Bronchial epithelial cell (primary cell): ENCODE results near the gene VEPH1. TPM values are rescaled to one million over a fixed set of nuclear protein-coding genes. Genes with fewer than 3 reads are reported as not detected.

Source experiments
- DNase-seq: peaks from one replicate; pipeline ENCODE4 v3.0.0-alpha.2; 2010; ENCODE audit warnings: low read depth
- FAIRE-seq: peaks from 2 replicates; lab custom pipeline; 2011; peaks lifted over from hg19 to GRCh38; lab: Jason Lieb, UNC
- H3K27me3 ChIP-seq: 2 replicates; pipeline ENCODE4 v1.5.1; 2011; ENCODE audit warnings: low read length; ENCODE audit not compliant: control insufficient read depth, insufficient read depth
- H3K36me3 ChIP-seq: 2 replicates; pipeline ENCODE4 v1.5.1; 2011; ENCODE audit warnings: low read length; ENCODE audit not compliant: control insufficient read depth, insufficient read depth
- H3K4me3 ChIP-seq: 2 replicates; pipeline ENCODE4 v1.5.1; 2011; ENCODE audit warnings: mild to moderate bottlenecking, low read depth, low read length, control low read depth
- CTCF ChIP-seq: IDR thresholded peaks from 2 replicates; pipeline ENCODE4 v1.5.1; 2011; ENCODE audit warnings: mild to moderate bottlenecking, moderate library complexity, low read length, control low read depth, inconsistent platforms; ENCODE audit not compliant: insufficient read depth, severe bottlenecking
- total RNA-seq: library from RNA; depleted of rRNA; stranded (reverse); fragments of >200 nt; gene quantifications from 2 replicates; pipeline ENCODE4 v1.2.1, GENCODE V29; 2014

VEPH1 gene
- total RNA-seq, 1 donor from 2014 or later: 1.3 TPM

GRCh38 chr3:157257101-157257500 lies 246.1 kb downstream of the VEPH1 start:
- Histone ChIP-seq H3K27me3 (no peaks in the 10 kb centered on the region), H3K4me3 (no peak overlapping the region), H3K36me3 (no peaks in the 10 kb centered on the region)
- DNase-seq (no peak), FAIRE-seq (no peak)
- no peak for TF ChIP-seq CTCF

DNA sequence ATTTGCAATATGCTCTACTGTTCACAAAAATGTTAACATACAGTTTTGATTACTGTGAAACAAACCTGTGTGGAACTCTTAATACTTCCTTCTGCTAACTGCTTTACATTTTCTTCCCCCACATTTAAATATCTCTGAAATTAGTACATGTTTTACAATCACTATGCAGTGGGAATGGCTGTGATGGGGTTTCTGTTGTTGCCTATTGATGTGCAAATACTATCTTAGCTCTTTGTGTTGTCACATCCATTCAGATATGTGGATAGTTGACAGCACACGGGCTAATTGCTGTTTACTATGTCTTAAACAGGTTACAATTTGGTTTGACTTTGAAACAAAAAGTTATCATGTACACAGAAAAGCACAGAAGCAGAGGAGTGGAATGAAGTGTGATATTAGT lies 247.4 kb downstream of the VEPH1 start:
- FAIRE-seq (no peak), DNase-seq (no peak)
- H3K27me3 ChIP-seq: no peaks in the 10 kb centered on the region
- H3K4me3 ChIP-seq: no peak overlapping the region
- no peak for TF ChIP-seq CTCF
- no peaks in the 10 kb centered on the region for H3K36me3 ChIP-seq

DNA sequence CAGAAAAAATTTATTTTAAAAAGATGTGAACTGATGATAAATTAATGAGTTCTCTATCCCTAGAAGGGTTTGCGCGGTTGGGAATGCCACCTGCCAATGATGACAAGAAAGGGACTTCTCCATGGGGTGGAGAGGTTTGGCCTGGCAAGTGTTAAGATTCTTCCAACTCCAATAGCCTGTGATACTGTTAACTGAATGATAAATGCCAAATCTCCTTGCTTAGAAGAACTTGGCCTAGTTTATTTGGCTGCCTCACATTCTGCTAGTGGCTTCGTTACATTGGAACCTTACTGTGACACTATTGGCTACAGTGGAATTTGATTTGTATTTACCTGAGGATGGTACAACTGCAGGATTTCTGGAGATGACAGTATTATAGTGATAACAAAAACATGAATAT lies 251.5 kb downstream of the VEPH1 start:
- FAIRE-seq (no peak), DNase-seq (no peak)
- no peaks in the 10 kb centered on the region for H3K27me3 ChIP-seq
- H3K36me3 ChIP-seq: no peaks in the 10 kb centered on the region
- no peak for TF ChIP-seq CTCF
- no peak overlapping the region for H3K4me3 ChIP-seq

DNA sequence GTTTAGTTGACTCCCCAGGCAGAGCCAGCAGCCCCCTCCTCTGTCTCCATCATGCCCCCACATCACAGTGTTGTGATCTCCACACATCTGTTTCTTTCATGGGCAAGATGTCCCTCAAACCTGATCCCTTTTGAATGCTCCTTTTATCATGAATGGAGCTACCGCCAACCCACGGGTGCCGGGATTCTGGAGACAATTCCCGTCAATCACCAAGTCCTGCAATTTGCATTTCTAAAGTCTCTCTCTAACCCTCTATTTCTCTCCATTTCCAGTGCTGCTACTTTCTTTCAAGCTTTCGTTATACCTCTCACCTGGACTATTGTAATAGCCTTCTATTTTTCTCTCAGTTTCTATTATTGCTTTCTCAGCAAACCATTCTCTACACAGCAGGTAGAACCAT lies 253.6 kb downstream of the VEPH1 start:
- Histone ChIP-seq H3K36me3 (no peaks in the 10 kb centered on the region), H3K4me3 (no peak overlapping the region), H3K27me3 (no peaks in the 10 kb centered on the region)
- no peak for DNase-seq
- no peak for FAIRE-seq
- TF ChIP-seq CTCF: no peak

DNA sequence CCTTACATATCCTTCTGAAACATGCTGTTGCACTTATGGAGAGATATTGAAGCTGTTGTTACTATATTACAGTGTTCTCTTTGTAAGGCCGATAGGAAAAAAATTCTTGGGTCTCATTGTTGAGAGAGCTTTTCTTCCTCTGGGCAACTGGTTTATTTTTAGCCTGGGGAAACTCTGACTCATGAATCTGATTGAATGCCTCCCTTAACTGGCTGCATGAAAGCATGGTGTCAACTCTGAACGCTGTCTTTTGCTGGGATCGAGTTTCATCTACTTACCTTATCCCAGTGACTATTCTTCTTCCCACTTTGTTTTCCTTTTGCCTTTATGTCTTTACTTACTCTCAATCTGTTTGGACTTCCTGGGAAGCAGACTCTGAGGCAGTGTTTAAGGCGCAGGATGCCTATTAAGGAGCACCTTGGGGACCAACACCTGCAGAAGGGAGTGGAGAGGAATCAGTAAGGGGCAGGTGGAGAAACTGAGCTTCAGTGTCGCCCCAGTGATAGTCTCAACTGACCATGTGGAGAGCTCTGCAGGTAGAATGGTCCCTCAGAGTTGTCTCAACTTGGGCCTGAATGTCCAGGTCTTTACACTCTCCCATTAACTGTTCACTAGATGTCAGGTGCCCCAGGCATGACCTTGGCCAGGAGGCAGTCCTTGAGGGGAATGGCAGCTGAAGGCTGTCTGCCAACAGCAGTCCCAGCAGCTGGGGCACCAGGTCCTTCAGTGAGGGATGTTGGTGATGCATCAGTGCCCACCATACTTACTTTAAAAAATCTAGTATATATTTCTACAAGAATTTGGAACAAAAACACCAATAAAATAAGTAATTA lies 254.4 kb downstream of the VEPH1 start:
- H3K27me3 ChIP-seq: no peaks in the 10 kb centered on the region
- TF ChIP-seq CTCF: no peak
- DNase-seq (peak; percentile 74), FAIRE-seq (no peak)
- no peaks in the 10 kb centered on the region for H3K36me3 ChIP-seq
- H3K4me3 ChIP-seq: no peak overlapping the region

GRCh38 chr3:157247391-157247790 lies 255.8 kb downstream of the VEPH1 start:
- no peaks in the 10 kb centered on the region for H3K27me3 ChIP-seq
- no peak for TF ChIP-seq CTCF
- H3K4me3 ChIP-seq: no peak overlapping the region
- DNase-seq: no peak
- H3K36me3 ChIP-seq: no peaks in the 10 kb centered on the region
- FAIRE-seq: no peak
